Tibial artery (tissue), 4 donors: ENCODE data around the gene SSX2IP.

ENCODE experiments used
- DNase-seq, 2 donors: peaks; one replicate each; pipeline ENCODE4 v3.0.0-alpha.2; 2019
- H3K27ac ChIP-seq, 2 donors: fragments of 200-600 bp; sonication (generic) in 1 of 2; 1 replicate in 1 of 2; 2 replicates in 1 of 2; pipeline ENCODE4 v1.5.1; 2018 to 2019; ENCODE audit warnings: mild to moderate bottlenecking in 1 of 2
- H3K27me3 ChIP-seq, 2 donors: fragments of 200-600 bp; sonication (generic) in 1 of 2; one replicate each; pipeline versions ENCODE4 v1.5.1 to v1.6.0; 2016 to 2019
- H3K36me3 ChIP-seq, 3 donors: fragments of 200-600 bp; sonication (generic) in 2 of 3; one replicate each; pipeline ENCODE4 v1.5.1; 2016 to 2019; ENCODE audit warnings: mild to moderate bottlenecking in 2 of 3
- H3K4me1 ChIP-seq, 4 donors: fragments of 200-600 bp; sonication (generic) in 2 of 4; 1 replicate in 3 of 4; 2 replicates in 1 of 4; pipeline ENCODE4 v1.5.1; 2016 to 2019
- H3K4me3 ChIP-seq, 2 donors: fragments of 200-600 bp; sonication (generic) in 1 of 2; 1 replicate in 1 of 2; 2 replicates in 1 of 2; pipeline ENCODE4 v1.5.1; 2018 to 2019; ENCODE audit warnings: mild to moderate bottlenecking in 2 of 2
- H3K9me3 ChIP-seq, 3 donors: fragments of 200-600 bp; sonication (generic) in 1 of 3; one replicate each; pipeline ENCODE4 v1.5.1; 2016 to 2019
- CTCF ChIP-seq, 2 experiments: fragments of 200-600 bp in 1 of 2; fragments of 450-650 bp in 1 of 2; IDR thresholded peaks; one replicate each; pipeline ENCODE4 v1.5.1; 2017 to 2019; ENCODE audit warnings: antibody characterized with exemption in 2 of 2, mild to moderate bottlenecking in 1 of 2, moderate library complexity in 1 of 2
- intact Hi-C: fragments of 100-400 bp; cut with DNase I; formaldehyde crosslinking; loops from one replicate; pipeline ENCODE4 v1.15.0; 2023; ENCODE audit warnings: low total_unique reads

Gene SSX2IP

GRCh38 chr1:84682047-84682446 lies 8.2 kb downstream of the SSX2IP start:
- Histone ChIP-seq H3K36me3 (no peaks in the 10 kb centered on the region), H3K27ac (no peak overlapping the region), H3K4me1 (peaks cover 0 to 11% (median 3%) of the 10 kb centered on the region in 4 donors), H3K4me3 (no peak overlapping the region), H3K9me3 (no peaks in the 10 kb centered on the region), H3K27me3 (no peaks in the 10 kb centered on the region)
- intact Hi-C loops: no loop called here
- no peak for DNase-seq
- TF ChIP-seq CTCF (IDR thresholded peaks at IDR 0.05): no peak

DNA sequence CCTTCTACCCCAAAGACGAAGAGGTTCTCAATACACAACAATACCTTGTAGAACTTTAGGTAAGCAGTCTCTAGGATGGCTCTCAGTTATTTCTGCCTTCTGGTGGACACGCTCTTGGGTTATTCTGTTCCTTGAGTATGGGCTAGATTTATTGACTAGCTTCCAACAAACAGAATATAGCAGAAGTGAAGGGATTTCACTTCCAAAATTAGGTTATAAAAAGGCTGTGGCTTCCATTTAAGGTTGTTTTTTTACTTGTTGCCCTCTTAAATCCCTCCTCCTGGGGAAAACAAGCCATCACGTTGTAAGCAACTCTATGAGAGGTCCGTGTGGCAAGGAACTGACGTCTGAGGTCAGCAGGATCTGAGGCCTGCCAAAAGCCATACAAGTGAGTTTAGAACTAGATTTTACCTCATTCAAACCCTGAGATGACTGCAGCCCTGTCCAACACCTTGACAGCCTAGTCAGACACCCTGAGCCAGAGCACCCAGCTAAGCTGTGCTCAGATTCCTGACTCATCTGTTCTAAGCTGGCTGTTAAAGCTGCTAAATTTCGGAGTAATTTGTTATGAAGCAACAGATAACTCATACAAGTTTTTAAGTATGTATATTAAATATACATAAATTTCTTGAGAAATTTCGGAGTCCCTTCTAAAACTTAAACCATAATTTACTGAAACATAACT lies 12.7 kb downstream of the SSX2IP start:
- Histone ChIP-seq H3K27ac (no peak overlapping the region), H3K4me1 (no peaks in the 10 kb centered on the region), H3K36me3 (no peaks in the 10 kb centered on the region), H3K27me3 (no peaks in the 10 kb centered on the region), H3K4me3 (no peak overlapping the region), H3K9me3 (no peaks in the 10 kb centered on the region)
- no peak for TF ChIP-seq CTCF (IDR thresholded peaks at IDR 0.05)
- DNase-seq: no peak
- intact Hi-C loops: no loop called here

- no peak overlapping the region for H3K27ac ChIP-seq
These were observed 14.6 kb downstream of the SSX2IP start for GRCh38 chr1:84675631-84676030.

GRCh38 chr1:84675106-84675505 lies 15.2 kb downstream of the SSX2IP start:
- H3K36me3 ChIP-seq: no peaks in the 10 kb centered on the region
- no peak for DNase-seq
- intact Hi-C loops: no loop called here
- H3K4me1 ChIP-seq: no peaks in the 10 kb centered on the region
- H3K27me3 ChIP-seq: no peaks in the 10 kb centered on the region
- H3K9me3 ChIP-seq: no peaks in the 10 kb centered on the region
- no peak for TF ChIP-seq CTCF (IDR thresholded peaks at IDR 0.05)
- H3K27ac ChIP-seq: no peak overlapping the region
- no peak overlapping the region for H3K4me3 ChIP-seq

More at GRCh38 chr1:84675631-84676030, 14.6 kb downstream of the SSX2IP start:
- no peaks in the 10 kb centered on the region for H3K4me1 ChIP-seq
- H3K27me3 ChIP-seq: no peaks in the 10 kb centered on the region
- DNase-seq: no peak
- intact Hi-C loops: no loop called here
- H3K36me3 ChIP-seq: no peaks in the 10 kb centered on the region
- no peaks in the 10 kb centered on the region for H3K9me3 ChIP-seq
- H3K4me3 ChIP-seq: no peak overlapping the region
- TF ChIP-seq CTCF (IDR thresholded peaks at IDR 0.05): no peak

- intact Hi-C loops: no loop called here
- Histone ChIP-seq H3K9me3 (no peaks in the 10 kb centered on the region), H3K36me3 (no peaks in the 10 kb centered on the region), H3K27me3 (no peaks in the 10 kb centered on the region), H3K4me3 (no peak overlapping the region), H3K27ac (no peak overlapping the region), H3K4me1 (no peaks in the 10 kb centered on the region)
- no peak for DNase-seq
- no peak for TF ChIP-seq CTCF (IDR thresholded peaks at IDR 0.05)
These were observed 15.6 kb downstream of the SSX2IP start for GRCh38 chr1:84674705-84675104.

- Histone ChIP-seq H3K27me3 (no peaks in the 10 kb centered on the region), H3K4me1 (no peaks in the 10 kb centered on the region), H3K4me3 (no peak overlapping the region), H3K27ac (no peak overlapping the region), H3K9me3 (no peaks in the 10 kb centered on the region), H3K36me3 (no peaks in the 10 kb centered on the region)
- no peak for DNase-seq
- no peak for TF ChIP-seq CTCF (IDR thresholded peaks at IDR 0.05)
- intact Hi-C loops: no loop called here
These were observed 16.2 kb downstream of the SSX2IP start for GRCh38 chr1:84674021-84674420.
